Nephron progenitor cell (in vitro differentiated cells): ENCODE measurements around the gene ATF1.
"Not testable (repeated sequence)": the region's sequence is repeated elsewhere in the genome, so short reads cannot be mapped to it uniquely, and the experiment has no call there.

ENCODE experiments used
- DNase-seq: peaks from one replicate; pipeline ENCODE4 v3.0.0; 2021
- H3K27ac Mint-ChIP-seq: 2 replicates; pipeline ENCODE4 v1.8.0; 2021; ENCODE audit warnings: mild to moderate bottlenecking, moderate library complexity, mixed read lengths
- H3K27me3 Mint-ChIP-seq: 2 replicates; pipeline ENCODE4 v1.8.0; 2021; ENCODE audit warnings: mild to moderate bottlenecking, low read depth, mixed read lengths; ENCODE audit not compliant: poor library complexity
- H3K36me3 Mint-ChIP-seq: 2 replicates; pipeline ENCODE4 v1.8.0; 2021; ENCODE audit warnings: low read depth, mixed read lengths
- H3K4me1 Mint-ChIP-seq: 2 replicates; pipeline ENCODE4 v1.8.0; 2021; ENCODE audit warnings: mixed read lengths
- H3K4me3 Mint-ChIP-seq: 2 replicates; pipeline ENCODE4 v1.8.0; 2021; ENCODE audit warnings: mild to moderate bottlenecking, moderate library complexity, mixed read lengths
- H3K9me3 Mint-ChIP-seq: 2 replicates; pipeline ENCODE4 v1.8.0; 2021; ENCODE audit warnings: mild to moderate bottlenecking, moderate library complexity, mixed read lengths
- TF ChIP-seq, protein P1 (sequence below): fragments of 200-600 bp; sonication (generic); IDR thresholded peaks from 2 replicates; pipeline ENCODE4 v1.5.0; 2021; ENCODE audit warnings: antibody characterized with exemption

Gene ATF1

DNA sequence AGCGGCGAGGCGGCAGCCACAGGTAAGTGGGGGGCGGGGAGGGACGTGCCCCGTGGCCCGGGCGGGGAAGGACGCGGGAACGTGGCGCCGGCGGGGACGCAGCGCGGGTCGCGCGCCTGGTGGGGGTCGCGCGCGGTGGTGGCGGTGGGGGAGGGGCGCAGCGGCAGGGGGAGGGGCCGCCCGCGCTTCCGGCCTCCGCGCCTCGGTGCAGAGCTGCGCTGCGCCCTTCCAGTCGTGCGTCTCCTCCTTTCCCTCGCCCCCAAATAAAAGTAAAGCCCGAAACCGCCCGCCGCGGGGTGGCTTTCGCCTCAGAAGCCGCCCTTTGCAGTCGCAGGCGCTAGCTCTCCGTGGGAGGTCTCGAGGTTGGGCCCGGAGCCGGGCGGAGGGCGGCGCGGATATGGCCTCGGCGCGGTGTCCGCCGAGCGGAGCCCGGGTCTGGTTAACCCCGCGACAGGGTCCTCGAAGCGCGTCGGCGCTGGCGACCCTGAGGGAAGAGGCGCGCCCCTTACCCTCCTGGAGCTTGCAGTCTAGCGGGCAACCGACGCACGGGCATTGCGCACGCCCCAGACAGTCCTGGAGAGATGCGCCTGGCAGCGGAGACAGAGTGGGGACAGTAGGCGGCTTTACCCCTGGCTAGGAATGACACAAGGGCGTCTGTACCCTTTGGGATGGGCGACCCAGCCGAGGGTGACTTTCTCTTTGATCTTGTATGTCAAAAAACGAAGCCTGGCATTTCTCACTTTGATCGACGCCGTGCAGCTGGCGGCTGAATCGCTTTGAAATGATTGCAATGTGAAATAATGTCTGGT, 589 bp downstream of the ATF1 start:
- TF ChIP-seq, protein P1, sequence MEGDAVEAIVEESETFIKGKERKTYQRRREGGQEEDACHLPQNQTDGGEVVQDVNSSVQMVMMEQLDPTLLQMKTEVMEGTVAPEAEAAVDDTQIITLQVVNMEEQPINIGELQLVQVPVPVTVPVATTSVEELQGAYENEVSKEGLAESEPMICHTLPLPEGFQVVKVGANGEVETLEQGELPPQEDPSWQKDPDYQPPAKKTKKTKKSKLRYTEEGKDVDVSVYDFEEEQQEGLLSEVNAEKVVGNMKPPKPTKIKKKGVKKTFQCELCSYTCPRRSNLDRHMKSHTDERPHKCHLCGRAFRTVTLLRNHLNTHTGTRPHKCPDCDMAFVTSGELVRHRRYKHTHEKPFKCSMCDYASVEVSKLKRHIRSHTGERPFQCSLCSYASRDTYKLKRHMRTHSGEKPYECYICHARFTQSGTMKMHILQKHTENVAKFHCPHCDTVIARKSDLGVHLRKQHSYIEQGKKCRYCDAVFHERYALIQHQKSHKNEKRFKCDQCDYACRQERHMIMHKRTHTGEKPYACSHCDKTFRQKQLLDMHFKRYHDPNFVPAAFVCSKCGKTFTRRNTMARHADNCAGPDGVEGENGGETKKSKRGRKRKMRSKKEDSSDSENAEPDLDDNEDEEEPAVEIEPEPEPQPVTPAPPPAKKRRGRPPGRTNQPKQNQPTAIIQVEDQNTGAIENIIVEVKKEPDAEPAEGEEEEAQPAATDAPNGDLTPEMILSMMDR: no peak
- peaks cover 22% of the 10 kb centered on the region for H3K36me3 Mint-ChIP-seq
- peaks cover 34% of the 10 kb centered on the region for H3K4me1 Mint-ChIP-seq
- H3K27me3 Mint-ChIP-seq: no peaks in the 10 kb centered on the region
- peak overlapping the region; percentile 99 for H3K27ac Mint-ChIP-seq
- DNase-seq: peak; percentile 71
- peaks cover 12% of the 10 kb centered on the region for H3K9me3 Mint-ChIP-seq
- H3K4me3 Mint-ChIP-seq: peak overlapping the region; percentile 92

DNA sequence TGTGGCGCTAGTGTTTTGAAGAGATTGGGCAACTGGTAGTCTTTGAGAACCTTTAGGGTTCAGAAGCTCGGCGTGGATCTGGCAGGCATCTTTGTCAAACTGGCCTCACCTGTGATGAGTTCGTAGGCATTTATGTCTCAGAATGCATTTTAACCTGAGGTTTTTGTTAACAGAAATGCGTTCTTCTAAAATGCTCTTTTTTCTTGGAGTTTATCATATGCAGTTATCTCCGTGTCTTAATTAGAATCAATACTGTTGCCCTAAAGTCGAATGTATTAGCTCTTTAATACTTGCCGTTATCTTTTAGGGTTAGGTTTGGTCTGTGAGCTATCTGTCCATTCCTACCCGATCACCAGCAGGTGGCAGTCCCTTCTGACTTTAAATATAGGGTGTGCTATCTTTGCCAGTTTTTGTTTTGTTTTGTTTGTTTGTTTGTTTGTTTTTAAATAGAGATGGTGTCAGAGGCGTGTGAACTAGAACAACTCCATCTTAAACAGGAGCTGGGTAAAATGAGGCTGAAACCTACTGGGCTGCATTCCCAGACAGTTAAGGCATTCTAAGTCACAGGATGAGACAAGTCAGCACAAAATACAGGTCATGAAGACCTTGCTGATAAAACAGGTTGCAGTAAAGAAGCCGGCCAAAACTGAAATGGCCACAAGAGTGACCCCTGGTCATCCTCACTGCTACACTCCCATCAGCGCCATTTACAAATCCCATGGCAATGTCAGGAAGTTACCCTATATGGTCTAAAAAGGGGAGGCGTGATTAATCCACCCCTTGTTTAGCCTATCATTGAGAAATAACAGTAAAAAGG, 1.4 kb downstream of the ATF1 start:
- peak; percentile 21 for DNase-seq
- no peaks in the 10 kb centered on the region for H3K27me3 Mint-ChIP-seq
- peaks cover 13% of the 10 kb centered on the region for H3K9me3 Mint-ChIP-seq
- peak overlapping the region; percentile 81 for H3K27ac Mint-ChIP-seq
- H3K4me1 Mint-ChIP-seq: peaks cover 34% of the 10 kb centered on the region
- peaks cover 30% of the 10 kb centered on the region for H3K36me3 Mint-ChIP-seq
- H3K4me3 Mint-ChIP-seq: peak overlapping the region; percentile 92
- TF ChIP-seq, protein P1: peak; percentile 60

DNA sequence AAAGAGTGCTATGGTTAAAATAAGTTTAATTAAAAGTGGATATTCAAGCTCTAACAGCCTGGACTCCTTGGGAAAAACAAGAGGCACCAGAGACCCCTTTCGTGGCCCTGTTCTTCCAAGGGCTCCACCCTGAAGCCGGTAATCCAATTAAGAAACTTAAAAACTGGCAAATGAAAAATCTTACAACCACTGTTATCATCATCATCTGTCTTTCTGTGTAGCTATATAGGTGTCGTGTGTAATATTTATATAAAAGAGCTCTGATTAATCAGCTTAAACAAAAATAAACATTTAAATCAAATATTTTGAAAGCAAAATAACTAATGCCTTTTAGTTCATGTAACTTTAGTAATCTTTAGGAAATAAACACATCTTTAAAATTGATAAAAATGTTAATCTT, 4.5 kb downstream of the ATF1 start:
- DNase-seq: no peak
- H3K27ac Mint-ChIP-seq: no peak overlapping the region
- TF ChIP-seq, protein P1: no peak
- H3K36me3 Mint-ChIP-seq: peaks cover 55% of the 10 kb centered on the region
- no peak overlapping the region for H3K4me3 Mint-ChIP-seq
- H3K9me3 Mint-ChIP-seq: peaks cover 32% of the 10 kb centered on the region
- peaks cover 22% of the 10 kb centered on the region for H3K4me1 Mint-ChIP-seq
- no peaks in the 10 kb centered on the region for H3K27me3 Mint-ChIP-seq

DNA sequence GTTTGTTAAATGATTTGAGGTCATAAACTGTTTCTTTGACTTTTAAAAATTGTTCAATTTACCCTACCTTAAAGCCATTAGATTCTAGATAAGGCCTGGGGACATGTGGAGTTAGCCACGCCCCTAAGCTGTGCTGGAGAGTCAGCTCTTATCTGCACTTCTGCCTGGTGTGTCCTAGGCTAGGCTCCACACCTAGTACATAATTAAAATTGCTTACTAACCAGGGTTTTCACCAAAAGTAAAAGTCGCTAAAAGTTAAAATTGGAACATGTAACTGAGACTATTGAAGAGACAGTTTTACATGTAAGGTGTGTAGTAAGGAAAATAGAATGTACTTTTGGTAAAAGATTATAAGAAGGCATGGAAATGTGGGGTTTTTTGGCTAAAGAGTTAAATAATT, 4.9 kb downstream of the ATF1 start:
- peak overlapping the region; percentile 48 for H3K27ac Mint-ChIP-seq
- H3K4me1 Mint-ChIP-seq: peaks cover 22% of the 10 kb centered on the region
- H3K9me3 Mint-ChIP-seq: peaks cover 35% of the 10 kb centered on the region
- peaks cover 59% of the 10 kb centered on the region for H3K36me3 Mint-ChIP-seq
- not testable (repeated sequence) for DNase-seq, H3K27me3 Mint-ChIP-seq, H3K4me3 Mint-ChIP-seq

DNA sequence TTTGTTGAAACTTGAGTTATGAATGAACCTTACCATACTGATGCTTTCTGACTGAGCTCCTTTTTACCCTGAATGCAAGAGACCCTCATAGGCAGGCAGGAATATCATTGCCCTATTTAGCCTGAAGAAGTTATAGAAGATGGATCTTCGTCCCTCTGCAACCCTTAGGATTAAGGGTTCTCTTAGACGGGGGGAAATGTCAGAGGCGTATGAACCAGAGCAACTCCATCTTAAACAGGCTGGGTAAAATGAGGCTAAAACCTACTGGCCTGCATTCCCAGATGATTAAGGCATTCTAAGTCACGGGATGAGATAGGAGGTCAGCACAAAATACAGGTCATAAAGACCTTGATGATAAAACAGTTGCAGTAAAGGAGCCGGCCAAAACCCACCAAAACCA, 7.5 kb downstream of the ATF1 start:
- Mint-ChIP-seq H3K36me3 (peaks cover 72% of the 10 kb centered on the region), H3K9me3 (peaks cover 47% of the 10 kb centered on the region), H3K4me1 (peaks cover 5% of the 10 kb centered on the region), H3K4me3 (no peak overlapping the region), H3K27ac (no peak overlapping the region), H3K27me3 (no peaks in the 10 kb centered on the region)
- TF ChIP-seq, protein P1: no peak
- DNase-seq: no peak

DNA sequence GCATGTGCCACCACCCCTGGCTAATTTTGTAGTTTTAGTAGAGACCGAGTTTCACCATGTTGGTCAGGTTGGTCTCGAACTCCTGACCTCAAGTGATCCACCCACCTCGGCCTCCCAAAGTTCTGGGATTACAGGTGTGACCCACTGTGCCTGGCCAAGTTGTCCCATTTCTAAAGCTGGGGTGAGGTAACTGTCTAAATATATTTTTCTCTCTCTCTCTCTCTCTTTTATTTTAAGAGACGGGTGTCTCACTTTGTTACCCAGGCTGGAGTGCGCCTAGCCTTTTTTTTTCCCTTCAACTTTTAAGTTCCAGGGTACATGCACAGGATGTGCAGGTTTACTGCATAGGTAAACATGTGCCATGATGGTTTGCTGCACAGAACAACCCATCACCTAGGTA, 8.6 kb downstream of the ATF1 start:
- DNase-seq: no peak
- peaks cover 47% of the 10 kb centered on the region for H3K9me3 Mint-ChIP-seq
- TF ChIP-seq, protein P1: no peak
- no peaks in the 10 kb centered on the region for H3K4me1 Mint-ChIP-seq
- H3K27ac Mint-ChIP-seq: no peak overlapping the region
- peaks cover 72% of the 10 kb centered on the region for H3K36me3 Mint-ChIP-seq
- H3K27me3 Mint-ChIP-seq: no peaks in the 10 kb centered on the region
- H3K4me3 Mint-ChIP-seq: no peak overlapping the region
